Activated T-cell treated with anti-CD3 and anti-CD28 coated beads, Interleukin-2, amount 50 U/mL, for 24 hours (primary cell): ENCODE data around the gene ENPEP.

Experiments used
- DNase-seq: peaks from one replicate; pipeline ENCODE4 v3.0.0-alpha.2; 2020
- H3K27ac Mint-ChIP-seq: 2 replicates; pipeline ENCODE4 v1.8.0; 2020; ENCODE audit warnings: mild to moderate bottlenecking, mixed read lengths
- H3K27me3 Mint-ChIP-seq: 2 replicates; pipeline ENCODE4 v1.8.0; 2020; ENCODE audit warnings: mixed read lengths
- H3K36me3 Mint-ChIP-seq: 2 replicates; pipeline ENCODE4 v1.8.0; 2020; ENCODE audit warnings: low read depth, mixed read lengths
- H3K4me1 Mint-ChIP-seq: 2 replicates; pipeline ENCODE4 v1.8.0; 2020; ENCODE audit warnings: low read depth, mixed read lengths
- H3K4me3 Mint-ChIP-seq: 2 replicates; pipeline ENCODE4 v1.8.0; 2020; ENCODE audit warnings: mild to moderate bottlenecking, moderate library complexity, mixed read lengths
- H3K9me3 Mint-ChIP-seq: 2 replicates; pipeline ENCODE4 v1.8.0; 2020; ENCODE audit warnings: mixed read lengths

Gene ENPEP

GRCh38 chr4:110586131-110586850 lies 110.3 kb downstream of the ENPEP start:
- no peaks in the 10 kb centered on the region for H3K4me1 Mint-ChIP-seq
- no peak overlapping the region for H3K27ac Mint-ChIP-seq
- H3K36me3 Mint-ChIP-seq, result no peaks in the 10 kb centered on the region
- H3K27me3 Mint-ChIP-seq, result peaks cover 27% of the 10 kb centered on the region
- H3K4me3 Mint-ChIP-seq, result no peak overlapping the region
- no peaks in the 10 kb centered on the region for H3K9me3 Mint-ChIP-seq
- no peak for DNase-seq

- H3K4me3 Mint-ChIP-seq, result no peak overlapping the region
- H3K36me3 Mint-ChIP-seq, result no peaks in the 10 kb centered on the region
- no peaks in the 10 kb centered on the region for H3K4me1 Mint-ChIP-seq
- H3K27me3 Mint-ChIP-seq, result peaks cover 20% of the 10 kb centered on the region
- no peak overlapping the region for H3K27ac Mint-ChIP-seq
- no peaks in the 10 kb centered on the region for H3K9me3 Mint-ChIP-seq
- no peak for DNase-seq
These were observed 111.8 kb downstream of the ENPEP start for GRCh38 chr4:110587666-110588285.

GRCh38 chr4:110589297-110589696 lies 113.3 kb downstream of the ENPEP start:
- DNase-seq, result no peak
- no peaks in the 10 kb centered on the region for H3K9me3 Mint-ChIP-seq
- no peaks in the 10 kb centered on the region for H3K4me1 Mint-ChIP-seq
- H3K27me3 Mint-ChIP-seq, result peaks cover 15% of the 10 kb centered on the region
- no peak overlapping the region for H3K4me3 Mint-ChIP-seq
- no peak overlapping the region for H3K27ac Mint-ChIP-seq
- H3K36me3 Mint-ChIP-seq, result no peaks in the 10 kb centered on the region

- H3K27me3 Mint-ChIP-seq, result peaks cover 15% of the 10 kb centered on the region
These were observed 119.6 kb downstream of the ENPEP start for GRCh38 chr4:110595583-110595982.

GRCh38 chr4:110596431-110596830 lies 120.5 kb downstream of the ENPEP start:
- DNase-seq, result no peak
- H3K4me1 Mint-ChIP-seq, result no peaks in the 10 kb centered on the region
- H3K36me3 Mint-ChIP-seq, result no peaks in the 10 kb centered on the region
- H3K27ac Mint-ChIP-seq, result no peak overlapping the region
- peaks cover 9% of the 10 kb centered on the region for H3K9me3 Mint-ChIP-seq
- peaks cover 19% of the 10 kb centered on the region for H3K27me3 Mint-ChIP-seq
- no peak overlapping the region for H3K4me3 Mint-ChIP-seq

More at GRCh38 chr4:110595583-110595982, 119.6 kb downstream of the ENPEP start:
- no peak for DNase-seq
- H3K4me1 Mint-ChIP-seq, result no peaks in the 10 kb centered on the region
- H3K4me3 Mint-ChIP-seq, result no peak overlapping the region
- peaks cover 9% of the 10 kb centered on the region for H3K9me3 Mint-ChIP-seq
- no peak overlapping the region for H3K27ac Mint-ChIP-seq
- H3K36me3 Mint-ChIP-seq, result no peaks in the 10 kb centered on the region

- DNase-seq, result no peak
- H3K36me3 Mint-ChIP-seq, result no peaks in the 10 kb centered on the region
- no peak overlapping the region for H3K4me3 Mint-ChIP-seq
- H3K27me3 Mint-ChIP-seq, result peaks cover 24% of the 10 kb centered on the region
- H3K9me3 Mint-ChIP-seq, result peaks cover 9% of the 10 kb centered on the region
- H3K4me1 Mint-ChIP-seq, result no peaks in the 10 kb centered on the region
- no peak overlapping the region for H3K27ac Mint-ChIP-seq
These were observed 121.6 kb downstream of the ENPEP start for GRCh38 chr4:110597582-110597981.

- peaks cover 35% of the 10 kb centered on the region for H3K27me3 Mint-ChIP-seq
- no peak overlapping the region for H3K4me3 Mint-ChIP-seq
- no peaks in the 10 kb centered on the region for H3K4me1 Mint-ChIP-seq
- DNase-seq, result no peak
- H3K9me3 Mint-ChIP-seq, result no peaks in the 10 kb centered on the region
- H3K27ac Mint-ChIP-seq, result no peak overlapping the region
- H3K36me3 Mint-ChIP-seq, result no peaks in the 10 kb centered on the region
These were observed 126.1 kb downstream of the ENPEP start for GRCh38 chr4:110602061-110602460.

GRCh38 chr4:110605077-110605476 lies 129.1 kb downstream of the ENPEP start:
- Mint-ChIP-seq H3K9me3 (no peaks in the 10 kb centered on the region), H3K4me1 (no peaks in the 10 kb centered on the region), H3K36me3 (no peaks in the 10 kb centered on the region), H3K27ac (no peak overlapping the region), H3K27me3 (peaks cover 45% of the 10 kb centered on the region), H3K4me3 (no peak overlapping the region)
- no peak for DNase-seq

- peaks cover 11% of the 10 kb centered on the region for H3K4me1 Mint-ChIP-seq
- H3K9me3 Mint-ChIP-seq, result no peaks in the 10 kb centered on the region
- H3K4me3 Mint-ChIP-seq, result no peak overlapping the region
- H3K27me3 Mint-ChIP-seq, result peaks cover 64% of the 10 kb centered on the region
- no peak overlapping the region for H3K27ac Mint-ChIP-seq
- no peaks in the 10 kb centered on the region for H3K36me3 Mint-ChIP-seq
- no peak for DNase-seq
These were observed 133.2 kb downstream of the ENPEP start for GRCh38 chr4:110609044-110609750.

- Mint-ChIP-seq H3K4me1 (peaks cover 15% of the 10 kb centered on the region), H3K36me3 (no peaks in the 10 kb centered on the region), H3K4me3 (no peak overlapping the region), H3K27ac (no peak overlapping the region), H3K9me3 (no peaks in the 10 kb centered on the region), H3K27me3 (peaks cover 73% of the 10 kb centered on the region)
- no peak for DNase-seq
These were observed 134.6 kb downstream of the ENPEP start for GRCh38 chr4:110610620-110610939.

- H3K36me3 Mint-ChIP-seq, result no peaks in the 10 kb centered on the region
- no peak for DNase-seq
- no peak overlapping the region for H3K27ac Mint-ChIP-seq
- no peaks in the 10 kb centered on the region for H3K9me3 Mint-ChIP-seq
- H3K4me1 Mint-ChIP-seq, result peaks cover 19% of the 10 kb centered on the region
- no peak overlapping the region for H3K4me3 Mint-ChIP-seq
- peaks cover 79% of the 10 kb centered on the region for H3K27me3 Mint-ChIP-seq
These were observed 135.2 kb downstream of the ENPEP start for GRCh38 chr4:110610940-110611831.

GRCh38 chr4:110611968-110612447 lies 136.1 kb downstream of the ENPEP start:
- Mint-ChIP-seq H3K27me3 (peaks cover 87% of the 10 kb centered on the region), H3K9me3 (no peaks in the 10 kb centered on the region), H3K27ac (no peak overlapping the region), H3K4me3 (no peak overlapping the region), H3K36me3 (no peaks in the 10 kb centered on the region), H3K4me1 (peaks cover 22% of the 10 kb centered on the region)
- DNase-seq, result no peak

GRCh38 chr4:110612631-110613269 lies 136.8 kb downstream of the ENPEP start:
- Mint-ChIP-seq H3K27ac (no peak overlapping the region), H3K4me1 (peaks cover 22% of the 10 kb centered on the region), H3K27me3 (peaks cover 92% of the 10 kb centered on the region), H3K9me3 (no peaks in the 10 kb centered on the region), H3K4me3 (no peak overlapping the region), H3K36me3 (no peaks in the 10 kb centered on the region)
- no peak for DNase-seq

- no peak overlapping the region for H3K4me3 Mint-ChIP-seq
- no peaks in the 10 kb centered on the region for H3K36me3 Mint-ChIP-seq
- peaks cover 92% of the 10 kb centered on the region for H3K27me3 Mint-ChIP-seq
- no peak for DNase-seq
- no peaks in the 10 kb centered on the region for H3K9me3 Mint-ChIP-seq
- H3K27ac Mint-ChIP-seq, result no peak overlapping the region
- peaks cover 30% of the 10 kb centered on the region for H3K4me1 Mint-ChIP-seq
These were observed 137.8 kb downstream of the ENPEP start for GRCh38 chr4:110613745-110614144.
